GM19467 (cell line): ENCODE results near the gene VSIG10L.

Source experiments
- ATAC-seq: cut with Tn5 transposase; IDR thresholded peaks from one replicate; pipeline ENCODE4 v1.9.1; 2021; ENCODE audit warnings: mild to moderate bottlenecking, moderate library complexity; ENCODE audit not compliant: unreplicated experiment

The VSIG10L gene

GRCh38 chr19:51365965-51366388 is 24.0 kb upstream of the VSIG10L start, which contains the start of gene ETFB:
TSS of gene ETFB (minus strand) at chr19:51366388. CDS start at chr19:51366326, 62 bp downstream.
- no peak for ATAC-seq

GRCh38 chr19:51365211-51365964 is 23.4 kb upstream of the VSIG10L start:
- ATAC-seq: no peak

- ATAC-seq: no peak
These were observed 22.5 kb upstream of the VSIG10L start for GRCh38 chr19:51364200-51365106.

- no peak for ATAC-seq
These were observed 19.3 kb upstream of the VSIG10L start for GRCh38 chr19:51361239-51361638.

GRCh38 chr19:51359294-51359693 is 17.4 kb upstream of the VSIG10L start:
- ATAC-seq: no peak

- no peak for ATAC-seq
These were observed 16.0 kb upstream of the VSIG10L start for GRCh38 chr19:51357952-51358351.

GRCh38 chr19:51356159-51356801 is 14.3 kb upstream of the VSIG10L start:
- ATAC-seq: no peak

- no peak for ATAC-seq
These were observed 12.8 kb upstream of the VSIG10L start for GRCh38 chr19:51354742-51355148.

GRCh38 chr19:51354103-51354741 is 12.3 kb upstream of the VSIG10L start:
- no peak for ATAC-seq

GRCh38 chr19:51352783-51353360 is 10.9 kb upstream of the VSIG10L start:
- ATAC-seq: no peak

GRCh38 chr19:51351266-51351990 is 9.5 kb upstream of the VSIG10L start:
- ATAC-seq: no peak

GRCh38 chr19:51347209-51347928 is 5.4 kb upstream of the VSIG10L start:
- no peak for ATAC-seq

GRCh38 chr19:51346742-51347141 is 4.8 kb upstream of the VSIG10L start:
- no peak for ATAC-seq

- no peak for ATAC-seq
These were observed 3.2 kb upstream of the VSIG10L start for GRCh38 chr19:51345076-51345620.

- no peak for ATAC-seq
These were observed 961 bp upstream of the VSIG10L start for GRCh38 chr19:51342631-51343569.

- no peak for ATAC-seq
These were observed 873 bp downstream of the VSIG10L start for GRCh38 chr19:51341066-51341465.

GRCh38 chr19:51339687-51340656 is 2.0 kb downstream of the VSIG10L start:
- ATAC-seq: peak; percentile 46
